K562 (cell line): ENCODE data around the gene RAB31. TPM values are rescaled to one million over a fixed set of nuclear protein-coding genes. Genes with fewer than 3 reads are reported as not detected.

Source experiments
- ATAC-seq: fragments of 200-7000 bp; cut with Tn5 transposase; 3 replicates; pipeline ENCODE4 v1.9.1; 2020; ENCODE audit warnings: moderate library complexity
- BruUV-seq: library from RNA; stranded (reverse); fragments of 400-500 nt; replicated peaks from 2 replicates; lab custom pipeline; 2021; lab: Mats Ljungman, UMichigan
- CTCF ChIA-PET: fragments of 300-600 bp; formaldehyde crosslinking; extraction: SDS; loops from one replicate; lab custom pipeline; 2021; ENCODE audit warnings: low intra/inter-chr PET ratio; lab: Yijun Ruan, JAX
- POLR2A ChIA-PET: fragments of 300-600, 350-650 bp; sonication (Branson Sonifier 250); formaldehyde crosslinking; extraction: SDS; loops from one replicate; lab custom pipeline; 2021; ENCODE audit warnings: antibody characterized with exemption, inconsistent platforms; lab: Yijun Ruan, JAX
- DNase-seq, 4 experiments: peaks; one replicate each; pipeline versions ENCODE4 v3.0.0 to v3.0.0-alpha.2; 2011 to 2018; ENCODE audit warnings: low spot score in 3 of 4, mixed read lengths in 3 of 4; ENCODE audit errors: extremely low read depth in 1 of 4
- FAIRE-seq: peaks from 2 replicates; lab custom pipeline; 2011; peaks lifted over from hg19 to GRCh38; lab: Jason Lieb, UNC
- H2AFZ ChIP-seq: 2 replicates; pipeline ENCODE4 v1.6.0; 2011; ENCODE audit warnings: low read depth, low read length, control low read depth, inconsistent platforms
- H3K27ac ChIP-seq: fragments of 200-600 bp; 3 replicates; pipeline ENCODE4 v1.8.0; 2011; ENCODE audit warnings: low read depth, mild to moderate bottlenecking, control low read depth, inconsistent platforms, low read length, moderate library complexity, mixed read lengths; ENCODE audit errors: extremely low read depth
- H3K27me3 ChIP-seq, 2 experiments: fragments of 300-600 bp in 1 of 2; 2 replicates in 1 of 2; 3 replicates in 1 of 2; pipeline versions ENCODE4 v1.6.0 to v1.8.0; 2011; ENCODE audit warnings: inconsistent platforms in 2 of 2, low read length in 2 of 2, mild to moderate bottlenecking in 1 of 2, mixed read lengths in 1 of 2, moderate library complexity in 1 of 2; ENCODE audit not compliant: control insufficient read depth in 2 of 2, insufficient read depth in 2 of 2
- H3K36me3 ChIP-seq: fragments of 300-600 bp; 3 replicates; pipeline ENCODE4 v1.8.0; 2011; ENCODE audit warnings: mild to moderate bottlenecking, low read length, inconsistent platforms; ENCODE audit not compliant: control insufficient read depth, insufficient read depth
- H3K4me1 ChIP-seq, 2 experiments: fragments of 200-600 bp in 1 of 2; replicated peaks in 1 of 2; 2 replicates in 1 of 2; 3 replicates in 1 of 2; pipeline versions ENCODE4 v1.5.1 to v1.8.0; 2011; ENCODE audit warnings: inconsistent platforms in 2 of 2, low read length in 2 of 2, mild to moderate bottlenecking in 1 of 2, mixed read lengths in 1 of 2, moderate library complexity in 1 of 2; ENCODE audit not compliant: control insufficient read depth in 2 of 2, insufficient read depth in 2 of 2
- H3K4me2 ChIP-seq: 2 replicates; pipeline ENCODE4 v1.6.1; 2011; ENCODE audit warnings: low read length, control low read depth, inconsistent platforms, mixed read lengths; ENCODE audit not compliant: insufficient read depth
- H3K4me3 ChIP-seq: fragments of 200-600 bp; sonication (generic), shearing (Covaris generic); 2 replicates; pipeline ENCODE4 v1.5.1; 2016; ENCODE audit warnings: control low read depth, inconsistent platforms
- H3K79me2 ChIP-seq: fragments of 200-600 bp; 3 replicates; pipeline ENCODE4 v1.8.0; 2011; ENCODE audit warnings: low read length, inconsistent platforms; ENCODE audit not compliant: control insufficient read depth, insufficient read depth
- H3K9ac ChIP-seq, 2 experiments: 2 replicates each; pipeline versions ENCODE4 v1.6.0 to v1.6.1; 2011; ENCODE audit warnings: low read depth in 2 of 2, low read length in 2 of 2, control low read depth in 1 of 2, inconsistent platforms in 1 of 2, mild to moderate bottlenecking in 1 of 2, mixed read lengths in 1 of 2; ENCODE audit not compliant: insufficient read depth in 1 of 2
- H3K9me1 ChIP-seq: one replicate; pipeline ENCODE4 v1.6.0; 2011; ENCODE audit warnings: inconsistent platforms, mild to moderate bottlenecking, low read length, moderate library complexity; ENCODE audit not compliant: control insufficient read depth, insufficient read depth
- H3K9me3 ChIP-seq: replicated peaks from 2 replicates; pipeline ENCODE4 v1.5.1; 2011; ENCODE audit warnings: low read depth, low read length, inconsistent platforms; ENCODE audit not compliant: control insufficient read depth, insufficient read depth
- H4K20me1 ChIP-seq: replicated peaks from 2 replicates; pipeline ENCODE4 v1.6.1; 2011; ENCODE audit warnings: low read length, inconsistent platforms, mixed read lengths; ENCODE audit not compliant: control insufficient read depth, insufficient read depth
- BACH1 ChIP-seq: fragments of 200-800 bp; sonication (Bioruptor generic); IDR thresholded peaks from 2 replicates; pipeline ENCODE4 v1.6.1; 2016; ENCODE audit warnings: missing genetic modification characterization, missing compliant biosample characterization
- CHD2 ChIP-seq: IDR thresholded peaks from 2 replicates; pipeline ENCODE4 v1.6.1; 2011; ENCODE audit warnings: low read depth, low read length
- CREM ChIP-seq: IDR thresholded peaks from 2 replicates; pipeline ENCODE4 v1.6.1; 2014; ENCODE audit warnings: antibody characterized with exemption, low read depth
- DPF2 ChIP-seq: fragments of 450-650 bp; IDR thresholded peaks from 2 replicates; pipeline ENCODE4 v1.6.1; 2016
- MAFK ChIP-seq: IDR thresholded peaks from 2 replicates; pipeline ENCODE4 v1.6.1; 2011; ENCODE audit warnings: low read length, improper control_type of control experiment
- MEF2D ChIP-seq: conservative IDR thresholded peaks from 2 replicates; pipeline ENCODE4 v1.6.1; 2016; ENCODE audit warnings: low read depth, missing genetic modification characterization, missing compliant biosample characterization
- MITF ChIP-seq: IDR thresholded peaks from 2 replicates; pipeline ENCODE4 v1.6.1; 2014; ENCODE audit warnings: antibody characterized with exemption
- MXD1 ChIP-seq: fragments of 250-450 bp; sonication (Bioruptor Pico); IDR thresholded peaks from 2 replicates; pipeline ENCODE4 v1.8.0; 2021; ENCODE audit warnings: borderline replicate concordance, mild to moderate bottlenecking, moderate library complexity; ENCODE audit not compliant: poor library complexity, severe bottlenecking
- MYC ChIP-seq, 2 experiments: fragments of 250-450 bp in 1 of 2; sonication (Bioruptor Pico) in 1 of 2; IDR thresholded peaks; 2 replicates each; pipeline versions ENCODE4 v1.5.1 to v1.6.1; 2012 to 2021; ENCODE audit warnings: low read depth in 2 of 2, borderline replicate concordance in 1 of 2, improper control_type of control experiment in 1 of 2, low read length in 1 of 2, mild to moderate bottlenecking in 1 of 2, moderate library complexity in 1 of 2
- NRF1 ChIP-seq, 2 experiments: fragments of 450-650 bp; IDR thresholded peaks in 1 of 2; conservative IDR thresholded peaks in 1 of 2; 2 replicates each; pipeline ENCODE4 v1.6.1; 2014; ENCODE audit warnings: mild to moderate bottlenecking in 2 of 2
- RBM17 ChIP-seq: fragments of 200-400 bp; formaldehyde crosslinking; IDR thresholded peaks from 2 replicates; pipeline ENCODE4 v1.6.1; 2017; ENCODE audit warnings: low read depth, mild to moderate bottlenecking, low read length, borderline replicate concordance
- SMARCA4 ChIP-seq: fragments of 450-650 bp; IDR thresholded peaks from 2 replicates; pipeline ENCODE4 v1.6.1; 2016
- WHSC1 ChIP-seq: IDR thresholded peaks from one replicate; pipeline ENCODE4 v1.6.1; 2012; ENCODE audit warnings: low read length, control low read depth, inconsistent platforms
- ZKSCAN3 ChIP-seq: fragments of 250-450 bp; sonication (Bioruptor Pico); IDR thresholded peaks from 2 replicates; pipeline ENCODE4 v1.4.0; 2020
- ZNF766 ChIP-seq: fragments of 200-800 bp; sonication (Bioruptor generic); conservative IDR thresholded peaks from 2 replicates; pipeline ENCODE4 v1.6.1; 2016; ENCODE audit warnings: missing genetic modification characterization, missing compliant biosample characterization
- whole genome bisulfite sequencing: fragments of 100-300 bp; shearing (Covaris generic); methylation state at CpG from one replicate; pipeline ENCODE4 v1.1.6; 2016; ENCODE audit warnings: low coverage, mixed read lengths; ENCODE audit not compliant: insufficient coverage; ENCODE audit errors: missing lambda C conversion rate; 5-methylcytosine and 5-hydroxymethylcytosine counted together
- in situ Hi-C: fragments of 300-500 bp; cut with MboI; formaldehyde crosslinking; loops from 4 replicates; pipeline ENCODE4 v1.15.0; 2018; ENCODE audit warnings: inconsistent platforms, mixed read lengths
- intact Hi-C: fragments of 100-400 bp; cut with micrococcal nuclease; formaldehyde crosslinking; loops from 2 replicates; pipeline ENCODE4 v1.14.2; 2022
- polyA plus RNA-seq, 8 experiments: library from polyadenylated mRNA; depleted of rRNA in 4 of 8; stranded (reverse) in 5 of 8; unstranded in 3 of 8; fragments of >200 nt; fragmentation: Nextera tagmentation in 2 of 8; fragmentation: Illumina TruSeq in 1 of 8; extraction: Ambion mirVana in 2 of 8; extraction: Trizol in 1 of 8; gene quantifications; 2 replicates each; pipeline versions ENCODE4 v1.2.1 to v1.2.3, GENCODE V29; 2011 to 2014; ENCODE audit warnings: inconsistent platforms in 1 of 8, missing spikeins in 1 of 8
- total RNA-seq, 7 experiments: library from RNA; depleted of rRNA in 6 of 7; stranded (reverse); fragments of >200 nt in 6 of 7; fragmentation: Illumina TruSeq in 2 of 7; extraction: Trizol in 2 of 7; gene quantifications; 2 replicates each; pipeline versions ENCODE4 v1.2.1 to v1.2.3, GENCODE V29; 2011 to 2021; ENCODE audit warnings: low replicate concordance in 1 of 7
- TF ChIP-seq, protein P1 (sequence below): fragments of 450-650 bp; IDR thresholded peaks from 2 replicates; pipeline ENCODE4 v1.6.1; 2016; ENCODE audit warnings: mild to moderate bottlenecking
- TF ChIP-seq, protein P2 (sequence below): fragments of 450-650 bp; formaldehyde crosslinking; conservative IDR thresholded peaks from 2 replicates; pipeline ENCODE4 v1.4.0; 2022; ENCODE audit warnings: mild to moderate bottlenecking, missing genetic modification characterization

The RAB31 gene
- total and polyA plus RNA-seq, 9 of the 15 experiments (the other 6 are each of a cell fraction or from before 2014, with no cell fraction given) = 20.7 to 70.4 (median 41.3) TPM

- intact Hi-C loops = loop anchor here (5.0 to 10.0 kb wide), 5 partner anchors 121 to 286 kb away; partner anchors contain the start of gene VAPA
- Histone ChIP-seq H3K4me2 (no peak overlapping the region), H3K27ac (peak overlapping the region; percentile 69), H3K9ac (0 out of 4 replicates have a peak overlapping the region, but pooled peaks of 1 of the 2 experiments have one; percentile 10), H3K4me3 (no peak overlapping the region), H3K36me3 (no peaks in the 10 kb centered on the region), H2AFZ (peak overlapping the region; percentile 80), H4K20me1 (no peaks in the 10 kb centered on the region), H3K4me1 (peaks cover 10 to 39% of the 10 kb centered on the region in 2 experiments; a peak in 4 of 5 replicates), H3K79me2 (no peaks in the 10 kb centered on the region), H3K9me3 (no peaks in the 10 kb centered on the region), H3K9me1 (no peaks in the 10 kb centered on the region), H3K27me3 (no peaks in the 10 kb centered on the region)
- WGBS = 7% methylated on average over 1 of the region's 1 CpG
- peak; percentile 48 for ATAC-seq
- in situ Hi-C loops = no loop called here
- no TSS peak for BruUV-seq
- ChIA-PET CTCF (no interaction called here), POLR2A (interaction anchor here (0.7 to 0.9 kb wide), 4 partner anchors 9 to 180 kb away, joined by 3 to 4 read pairs (median 4); no protein-coding TSS in a partner anchor)
- peak; percentile 15 for FAIRE-seq
- peak in 2 of 4 experiments; percentile 40 to 72 for DNase-seq
- TF ChIP-seq CREM (peak; percentile 82), MITF (peak; percentile 73; the same call in 1 of the 2 replicates), MYC (IDR thresholded peaks at IDR 0.05; ENCODE audit: low read depth, low read length) (peak; percentile 53; the same call in 1 of the 2 replicates), MYC (CRISPR knock-in tag; IDR thresholded peaks at IDR 0.05; ENCODE audit: borderline replicate concordance, low read depth) (no peak), BACH1 (tag) (peak; percentile 68; the same call in 1 of the 2 replicates), WHSC1 (no peak), MEF2D (tag) (0 out of 2 replicates have a peak, but pooled peaks have one; percentile 47), ZNF766 (CRISPR knock-in tag) (peak; percentile 66; the same call in 1 of the 2 replicates), MXD1 (CRISPR knock-in tag) (no peak), SMARCA4 (peak; percentile 70), MAFK (peak; percentile 28; the same call in 1 of the 2 replicates), DPF2 (peak; percentile 86), ZKSCAN3 (CRISPR knock-in tag) (no peak), NRF1 (conservative IDR thresholded peaks at IDR 0.05 in 1 of 2, IDR thresholded peaks at IDR 0.05 in 1 of 2) (0 out of 4 replicates have a peak, but pooled peaks of 1 of the 2 experiments have one; percentile 17), RBM17 (no peak), CHD2 (no peak)
- TF ChIP-seq, protein P1, sequence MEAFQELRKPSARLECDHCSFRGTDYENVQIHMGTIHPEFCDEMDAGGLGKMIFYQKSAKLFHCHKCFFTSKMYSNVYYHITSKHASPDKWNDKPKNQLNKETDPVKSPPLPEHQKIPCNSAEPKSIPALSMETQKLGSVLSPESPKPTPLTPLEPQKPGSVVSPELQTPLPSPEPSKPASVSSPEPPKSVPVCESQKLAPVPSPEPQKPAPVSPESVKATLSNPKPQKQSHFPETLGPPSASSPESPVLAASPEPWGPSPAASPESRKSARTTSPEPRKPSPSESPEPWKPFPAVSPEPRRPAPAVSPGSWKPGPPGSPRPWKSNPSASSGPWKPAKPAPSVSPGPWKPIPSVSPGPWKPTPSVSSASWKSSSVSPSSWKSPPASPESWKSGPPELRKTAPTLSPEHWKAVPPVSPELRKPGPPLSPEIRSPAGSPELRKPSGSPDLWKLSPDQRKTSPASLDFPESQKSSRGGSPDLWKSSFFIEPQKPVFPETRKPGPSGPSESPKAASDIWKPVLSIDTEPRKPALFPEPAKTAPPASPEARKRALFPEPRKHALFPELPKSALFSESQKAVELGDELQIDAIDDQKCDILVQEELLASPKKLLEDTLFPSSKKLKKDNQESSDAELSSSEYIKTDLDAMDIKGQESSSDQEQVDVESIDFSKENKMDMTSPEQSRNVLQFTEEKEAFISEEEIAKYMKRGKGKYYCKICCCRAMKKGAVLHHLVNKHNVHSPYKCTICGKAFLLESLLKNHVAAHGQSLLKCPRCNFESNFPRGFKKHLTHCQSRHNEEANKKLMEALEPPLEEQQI = peak; percentile 54; the same call in 1 of the 2 replicates
- TF ChIP-seq, protein P2, sequence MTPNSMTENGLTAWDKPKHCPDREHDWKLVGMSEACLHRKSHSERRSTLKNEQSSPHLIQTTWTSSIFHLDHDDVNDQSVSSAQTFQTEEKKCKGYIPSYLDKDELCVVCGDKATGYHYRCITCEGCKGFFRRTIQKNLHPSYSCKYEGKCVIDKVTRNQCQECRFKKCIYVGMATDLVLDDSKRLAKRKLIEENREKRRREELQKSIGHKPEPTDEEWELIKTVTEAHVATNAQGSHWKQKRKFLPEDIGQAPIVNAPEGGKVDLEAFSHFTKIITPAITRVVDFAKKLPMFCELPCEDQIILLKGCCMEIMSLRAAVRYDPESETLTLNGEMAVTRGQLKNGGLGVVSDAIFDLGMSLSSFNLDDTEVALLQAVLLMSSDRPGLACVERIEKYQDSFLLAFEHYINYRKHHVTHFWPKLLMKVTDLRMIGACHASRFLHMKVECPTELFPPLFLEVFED (CRISPR knock-in tag) = no peak
These were observed 26.9 kb upstream of the RAB31 start for GRCh38 chr18:9681217-9681616.
